Stimulated activated memory B cell treated with anti-CD40 and anti-IgM and Interleukin-4, amounts not matched to agents 10 μg/mL and 1 μg/mL and 100 μg/mL, for 72 hours (primary cell): ENCODE measurements around the gene VWA3B.
"Not testable (repeated sequence)": the region's sequence is repeated elsewhere in the genome, so short reads cannot be mapped to it uniquely, and the experiment has no call there.

Source experiments
- ATAC-seq: fragments of 150-1000 bp; cut with Tn5 transposase; 2 replicates; pipeline ENCODE4 v1.10.0; 2021
- H3K27ac Mint-ChIP-seq: one replicate; pipeline ENCODE4 v1.8.0; 2022; ENCODE audit warnings: mild to moderate bottlenecking, mixed read lengths
- H3K27me3 Mint-ChIP-seq: one replicate; pipeline ENCODE4 v1.8.0; 2022; ENCODE audit warnings: mixed read lengths
- H3K36me3 Mint-ChIP-seq: one replicate; pipeline ENCODE4 v1.8.0; 2022; ENCODE audit warnings: mixed read lengths
- H3K4me1 Mint-ChIP-seq: one replicate; pipeline ENCODE4 v1.8.0; 2022; ENCODE audit warnings: mixed read lengths
- H3K4me3 Mint-ChIP-seq: one replicate; pipeline ENCODE4 v1.8.0; 2022; ENCODE audit warnings: mild to moderate bottlenecking, moderate library complexity, mixed read lengths
- H3K9me3 Mint-ChIP-seq: one replicate; pipeline ENCODE4 v1.8.0; 2022; ENCODE audit warnings: mixed read lengths

VWA3B gene

GRCh38 chr2:98297817-98298682 lies 211.1 kb downstream of the VWA3B start:
- ATAC-seq: no peak
- peaks cover 49% of the 10 kb centered on the region for H3K27me3 Mint-ChIP-seq
- H3K27ac Mint-ChIP-seq: no peak overlapping the region
- no peaks in the 10 kb centered on the region for H3K4me1 Mint-ChIP-seq
- H3K36me3 Mint-ChIP-seq: no peaks in the 10 kb centered on the region
- no peak overlapping the region for H3K4me3 Mint-ChIP-seq
- no peaks in the 10 kb centered on the region for H3K9me3 Mint-ChIP-seq

GRCh38 chr2:98298683-98299164 lies 211.8 kb downstream of the VWA3B start:
- no peak for ATAC-seq
- Mint-ChIP-seq H3K9me3 (no peaks in the 10 kb centered on the region), H3K4me3 (no peak overlapping the region), H3K4me1 (no peaks in the 10 kb centered on the region), H3K27me3 (peaks cover 56% of the 10 kb centered on the region), H3K27ac (no peak overlapping the region), H3K36me3 (no peaks in the 10 kb centered on the region)

- no peak overlapping the region for H3K27ac Mint-ChIP-seq
- no peak overlapping the region for H3K4me3 Mint-ChIP-seq
- peaks cover 57% of the 10 kb centered on the region for H3K27me3 Mint-ChIP-seq
- H3K4me1 Mint-ChIP-seq: no peaks in the 10 kb centered on the region
- no peaks in the 10 kb centered on the region for H3K36me3 Mint-ChIP-seq
- ATAC-seq: no peak
- no peaks in the 10 kb centered on the region for H3K9me3 Mint-ChIP-seq
These were observed 212.4 kb downstream of the VWA3B start for GRCh38 chr2:98299211-98299905.

- no peak overlapping the region for H3K27ac Mint-ChIP-seq
- peaks cover 57% of the 10 kb centered on the region for H3K27me3 Mint-ChIP-seq
- H3K36me3 Mint-ChIP-seq: no peaks in the 10 kb centered on the region
- H3K9me3 Mint-ChIP-seq: no peaks in the 10 kb centered on the region
- H3K4me3 Mint-ChIP-seq: no peak overlapping the region
- no peaks in the 10 kb centered on the region for H3K4me1 Mint-ChIP-seq
- ATAC-seq: peak; percentile 52
These were observed 213.3 kb downstream of the VWA3B start for GRCh38 chr2:98300141-98300874.

- H3K4me3 Mint-ChIP-seq: no peak overlapping the region
- H3K4me1 Mint-ChIP-seq: peaks cover 6% of the 10 kb centered on the region
- H3K27me3 Mint-ChIP-seq: peaks cover 55% of the 10 kb centered on the region
- no peaks in the 10 kb centered on the region for H3K36me3 Mint-ChIP-seq
- no peak for ATAC-seq
- no peaks in the 10 kb centered on the region for H3K9me3 Mint-ChIP-seq
- no peak overlapping the region for H3K27ac Mint-ChIP-seq
These were observed 214.5 kb downstream of the VWA3B start for GRCh38 chr2:98301469-98301868.

- H3K9me3 Mint-ChIP-seq, H3K4me1 Mint-ChIP-seq, ATAC-seq, H3K4me3 Mint-ChIP-seq, H3K36me3 Mint-ChIP-seq, H3K27ac Mint-ChIP-seq: not testable (repeated sequence)
- peaks cover 68% of the 10 kb centered on the region for H3K27me3 Mint-ChIP-seq
These were observed 220.2 kb downstream of the VWA3B start for GRCh38 chr2:98307131-98307696.

GRCh38 chr2:98308068-98308467 lies 221.1 kb downstream of the VWA3B start:
- Mint-ChIP-seq H3K27me3 (peaks cover 68% of the 10 kb centered on the region), H3K9me3 (no peaks in the 10 kb centered on the region), H3K4me3 (no peak overlapping the region), H3K27ac (no peak overlapping the region), H3K36me3 (no peaks in the 10 kb centered on the region), H3K4me1 (peaks cover 6% of the 10 kb centered on the region)
- no peak for ATAC-seq

GRCh38 chr2:98308532-98308931 lies 221.6 kb downstream of the VWA3B start:
- Mint-ChIP-seq H3K4me1 (peaks cover 6% of the 10 kb centered on the region), H3K4me3 (no peak overlapping the region), H3K36me3 (no peaks in the 10 kb centered on the region), H3K27ac (no peak overlapping the region), H3K9me3 (no peaks in the 10 kb centered on the region), H3K27me3 (peaks cover 68% of the 10 kb centered on the region)
- ATAC-seq: no peak

GRCh38 chr2:98309580-98309979 lies 222.6 kb downstream of the VWA3B start:
- no peak for ATAC-seq
- Mint-ChIP-seq H3K4me1 (peaks cover 6% of the 10 kb centered on the region), H3K9me3 (no peaks in the 10 kb centered on the region), H3K27me3 (peaks cover 67% of the 10 kb centered on the region), H3K27ac (no peak overlapping the region), H3K36me3 (no peaks in the 10 kb centered on the region), H3K4me3 (no peak overlapping the region)

GRCh38 chr2:98310010-98310409 lies 223.0 kb downstream of the VWA3B start:
- H3K27ac Mint-ChIP-seq: no peak overlapping the region
- peaks cover 6% of the 10 kb centered on the region for H3K4me1 Mint-ChIP-seq
- H3K4me3 Mint-ChIP-seq: no peak overlapping the region
- no peaks in the 10 kb centered on the region for H3K36me3 Mint-ChIP-seq
- peaks cover 63% of the 10 kb centered on the region for H3K27me3 Mint-ChIP-seq
- no peak for ATAC-seq
- no peaks in the 10 kb centered on the region for H3K9me3 Mint-ChIP-seq

GRCh38 chr2:98311090-98311489 lies 224.1 kb downstream of the VWA3B start:
- Mint-ChIP-seq H3K27me3 (peaks cover 58% of the 10 kb centered on the region), H3K36me3 (no peaks in the 10 kb centered on the region), H3K4me3 (no peak overlapping the region), H3K4me1 (no peaks in the 10 kb centered on the region), H3K9me3 (no peaks in the 10 kb centered on the region), H3K27ac (no peak overlapping the region)
- ATAC-seq: no peak

GRCh38 chr2:98311771-98312545 lies 225.0 kb downstream of the VWA3B start:
- H3K4me3 Mint-ChIP-seq: no peak overlapping the region
- ATAC-seq: peak; percentile 36
- no peaks in the 10 kb centered on the region for H3K9me3 Mint-ChIP-seq
- no peaks in the 10 kb centered on the region for H3K36me3 Mint-ChIP-seq
- no peak overlapping the region for H3K27ac Mint-ChIP-seq
- H3K4me1 Mint-ChIP-seq: no peaks in the 10 kb centered on the region
- H3K27me3 Mint-ChIP-seq: peaks cover 63% of the 10 kb centered on the region

- Mint-ChIP-seq H3K9me3 (peaks cover 3% of the 10 kb centered on the region), H3K27me3 (peaks cover 66% of the 10 kb centered on the region), H3K4me3 (no peak overlapping the region), H3K36me3 (no peaks in the 10 kb centered on the region), H3K4me1 (no peaks in the 10 kb centered on the region), H3K27ac (no peak overlapping the region)
- ATAC-seq: no peak
These were observed 226.7 kb downstream of the VWA3B start for GRCh38 chr2:98313492-98314250.

GRCh38 chr2:98314251-98314650 lies 227.3 kb downstream of the VWA3B start:
- no peaks in the 10 kb centered on the region for H3K36me3 Mint-ChIP-seq
- no peaks in the 10 kb centered on the region for H3K4me1 Mint-ChIP-seq
- H3K9me3 Mint-ChIP-seq: peaks cover 3% of the 10 kb centered on the region
- no peak overlapping the region for H3K4me3 Mint-ChIP-seq
- peaks cover 61% of the 10 kb centered on the region for H3K27me3 Mint-ChIP-seq
- no peak overlapping the region for H3K27ac Mint-ChIP-seq
- no peak for ATAC-seq
